GM12872 (cell line): ENCODE results near the gene SPP2.

ENCODE experiments used
- TF ChIP-seq, protein P1 (sequence below): IDR thresholded peaks from 3 replicates; pipeline ENCODE4 v1.5.1; 2011; ENCODE audit warnings: low read depth, mild to moderate bottlenecking, low read length, moderate library complexity; ENCODE audit not compliant: insufficient read depth

The SPP2 gene

DNA sequence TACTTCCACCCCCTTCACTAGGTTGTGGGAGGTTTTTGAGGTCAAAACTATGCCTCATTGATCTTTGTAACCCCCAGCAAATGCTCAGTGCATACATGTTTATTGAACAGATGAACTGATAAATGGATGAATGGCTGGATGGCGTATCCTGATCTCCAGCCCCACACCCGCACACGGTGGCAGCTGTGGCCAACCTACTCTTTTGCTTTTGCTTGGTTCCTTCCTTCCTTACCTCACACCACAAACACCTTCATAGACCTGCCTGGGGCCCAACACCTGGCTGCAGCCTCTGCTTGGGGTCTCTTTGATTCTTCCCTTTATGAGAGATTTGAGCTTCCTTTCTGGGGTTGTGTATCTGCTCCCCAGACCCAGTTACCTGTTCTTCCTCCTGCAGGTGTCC is 25.9 kb downstream of the SPP2 start:
- TF ChIP-seq, protein P1, sequence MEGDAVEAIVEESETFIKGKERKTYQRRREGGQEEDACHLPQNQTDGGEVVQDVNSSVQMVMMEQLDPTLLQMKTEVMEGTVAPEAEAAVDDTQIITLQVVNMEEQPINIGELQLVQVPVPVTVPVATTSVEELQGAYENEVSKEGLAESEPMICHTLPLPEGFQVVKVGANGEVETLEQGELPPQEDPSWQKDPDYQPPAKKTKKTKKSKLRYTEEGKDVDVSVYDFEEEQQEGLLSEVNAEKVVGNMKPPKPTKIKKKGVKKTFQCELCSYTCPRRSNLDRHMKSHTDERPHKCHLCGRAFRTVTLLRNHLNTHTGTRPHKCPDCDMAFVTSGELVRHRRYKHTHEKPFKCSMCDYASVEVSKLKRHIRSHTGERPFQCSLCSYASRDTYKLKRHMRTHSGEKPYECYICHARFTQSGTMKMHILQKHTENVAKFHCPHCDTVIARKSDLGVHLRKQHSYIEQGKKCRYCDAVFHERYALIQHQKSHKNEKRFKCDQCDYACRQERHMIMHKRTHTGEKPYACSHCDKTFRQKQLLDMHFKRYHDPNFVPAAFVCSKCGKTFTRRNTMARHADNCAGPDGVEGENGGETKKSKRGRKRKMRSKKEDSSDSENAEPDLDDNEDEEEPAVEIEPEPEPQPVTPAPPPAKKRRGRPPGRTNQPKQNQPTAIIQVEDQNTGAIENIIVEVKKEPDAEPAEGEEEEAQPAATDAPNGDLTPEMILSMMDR, result no peak

DNA sequence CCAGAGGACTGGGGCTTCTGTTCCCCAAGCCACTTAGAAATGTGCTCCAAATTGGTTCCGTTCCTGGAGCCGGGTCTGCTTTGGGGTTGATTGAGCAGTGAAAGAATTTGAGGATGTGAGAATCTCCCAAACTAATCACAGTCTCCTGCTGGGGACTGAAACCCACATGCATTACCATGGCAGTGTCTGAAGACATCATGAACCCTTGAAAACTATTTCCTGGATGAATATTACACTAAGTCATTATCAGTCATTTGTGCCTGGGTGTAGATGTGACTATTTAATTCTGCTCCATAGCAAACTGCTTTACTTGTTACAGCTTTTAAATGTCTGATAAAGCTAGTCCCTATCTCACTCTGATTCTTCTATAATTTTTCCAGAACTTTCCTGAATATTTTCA is 27.6 kb downstream of the SPP2 start:
- TF ChIP-seq, protein P1, result no peak

DNA sequence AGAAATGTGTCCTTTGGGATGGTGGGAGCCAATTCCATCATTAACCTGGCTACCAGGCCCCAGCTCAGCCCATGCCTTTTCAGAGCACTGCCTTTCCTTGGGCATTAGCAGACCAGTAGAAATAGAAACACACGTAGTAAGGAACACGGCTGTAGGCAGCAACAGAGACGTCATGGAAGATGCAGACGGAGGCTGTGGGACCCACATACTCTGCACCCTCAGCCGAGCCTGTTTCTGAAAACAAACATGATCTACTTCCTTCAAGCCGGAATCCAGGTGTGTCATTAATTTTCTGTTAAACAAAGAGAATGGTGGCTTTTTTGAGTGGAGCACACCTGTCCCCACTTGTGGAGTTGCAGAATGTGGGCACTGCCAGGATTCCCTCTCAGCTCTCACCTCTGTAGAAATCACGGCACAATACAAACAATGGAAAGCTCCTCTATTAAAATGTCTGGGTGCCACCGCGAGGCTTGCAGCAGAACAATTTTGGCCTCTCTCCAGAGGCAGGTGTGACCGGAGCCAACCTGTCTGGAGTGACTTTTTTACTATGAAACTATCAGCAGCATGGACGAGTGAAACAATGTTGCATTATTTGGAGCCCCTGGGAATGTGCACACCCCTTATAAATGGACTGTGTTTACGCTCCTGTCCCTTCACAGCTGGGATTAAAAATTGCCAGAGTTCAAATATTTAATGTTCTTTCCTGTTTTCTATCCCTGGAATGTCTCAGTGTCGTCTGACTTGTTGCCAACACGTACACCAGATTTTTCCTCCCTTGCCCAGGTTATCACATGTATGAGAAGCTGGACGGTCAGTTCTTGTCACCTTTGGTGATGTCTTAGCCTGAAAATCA is 31.7 kb downstream of the SPP2 start:
- TF ChIP-seq, protein P1, result no peak

DNA sequence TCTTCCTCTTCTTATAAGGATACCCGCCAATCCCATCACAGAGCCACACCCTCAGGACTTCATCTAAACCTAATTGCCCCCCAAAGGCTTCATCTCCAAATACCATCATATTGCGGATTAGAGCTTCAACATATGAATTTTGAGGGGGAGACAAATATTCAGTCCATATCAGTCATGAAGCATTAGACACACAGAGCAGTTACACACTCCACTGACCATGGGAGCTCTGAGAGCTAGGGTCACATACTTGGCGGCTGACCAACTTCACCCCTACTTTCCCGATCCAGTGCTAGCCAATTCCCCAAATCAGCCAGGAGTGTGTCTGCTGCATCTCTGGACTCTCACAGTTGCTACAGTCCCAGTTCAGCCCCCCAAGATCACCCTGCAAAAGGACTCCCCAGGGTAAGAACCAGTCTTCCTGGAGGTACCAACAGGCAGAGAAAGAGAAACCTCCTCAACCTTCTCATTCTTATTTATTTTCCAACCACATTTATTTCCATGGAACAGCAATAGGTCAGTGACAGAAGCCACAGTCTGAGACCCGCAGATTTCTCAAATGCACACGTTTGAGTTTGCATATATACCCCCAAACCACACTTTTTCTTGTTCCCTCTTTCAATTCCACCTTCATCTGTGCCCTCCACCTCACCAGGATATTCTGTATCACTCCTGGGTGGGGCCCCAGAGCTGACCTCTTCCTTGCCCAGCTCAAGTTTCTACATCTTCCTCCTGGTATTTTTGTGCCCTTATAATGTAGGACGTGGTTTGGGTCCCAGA is 33.3 kb downstream of the SPP2 start:
- TF ChIP-seq, protein P1, result no peak

DNA sequence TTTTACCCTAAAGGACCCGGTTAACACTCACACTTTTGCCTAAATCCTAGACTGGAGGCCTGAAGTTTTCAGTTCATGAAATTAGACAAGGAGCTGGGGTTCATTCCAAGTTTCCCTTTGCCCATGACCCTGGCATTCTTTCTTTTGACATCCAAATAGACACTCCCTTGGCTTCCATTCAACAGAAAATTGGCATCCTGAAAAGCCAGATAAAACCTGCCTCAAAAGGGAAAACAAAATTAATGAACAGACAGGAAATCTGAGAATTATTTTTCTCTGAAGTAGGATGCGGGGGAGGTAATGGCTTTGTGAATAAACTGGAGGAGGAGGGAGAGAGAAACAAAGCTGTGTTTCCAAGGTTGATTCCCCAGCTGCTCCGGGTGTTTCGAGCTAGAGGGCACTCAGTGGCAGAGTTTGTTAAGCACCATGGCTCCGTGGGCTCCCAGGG is 41.0 kb downstream of the SPP2 start:
- TF ChIP-seq, protein P1, result no peak

DNA sequence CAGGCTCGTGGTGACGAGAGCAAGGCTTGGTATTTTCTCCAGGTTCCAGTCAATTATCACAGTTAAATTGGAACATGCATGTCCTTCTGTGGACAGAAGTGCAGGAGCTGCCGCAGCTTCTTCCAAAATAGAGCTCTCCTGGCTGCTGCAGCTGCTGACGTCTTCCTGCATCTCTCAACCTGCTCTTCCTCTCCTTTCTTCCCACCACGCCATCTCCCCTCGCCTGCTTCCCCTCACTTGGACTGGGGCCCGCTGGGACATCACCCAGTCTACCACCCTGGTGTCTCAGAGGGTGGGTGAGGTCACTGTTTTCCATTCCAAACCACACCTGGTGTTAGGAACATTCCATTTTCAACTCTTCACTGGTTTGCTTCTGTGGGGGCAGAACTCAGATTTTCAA is 41.4 kb downstream of the SPP2 start:
- TF ChIP-seq, protein P1, result no peak

DNA sequence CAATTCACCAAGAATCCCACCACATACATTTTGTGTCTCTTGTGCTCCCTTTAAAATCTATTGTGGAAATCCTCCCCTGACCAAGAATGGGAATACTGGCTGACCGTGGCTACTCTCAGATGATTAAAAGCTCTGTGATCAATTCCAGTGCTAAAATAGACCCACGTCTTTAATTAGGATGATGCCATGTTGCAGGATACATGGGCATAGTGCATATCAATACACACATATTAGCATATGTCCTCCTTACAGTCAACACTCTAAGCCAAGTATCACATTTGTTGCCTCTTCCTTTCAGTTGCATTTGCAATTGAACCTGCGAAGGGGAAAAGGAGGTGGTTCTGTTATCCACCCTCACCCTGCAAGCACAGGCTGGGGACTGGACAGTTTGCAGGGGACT is 41.8 kb downstream of the SPP2 start:
- TF ChIP-seq, protein P1, result no peak
